ENCODE data around the gene TMEM270. TPM values are rescaled to one million over a fixed set of nuclear protein-coding genes. Genes with fewer than 3 reads are reported as not detected.

The TMEM270 gene
- total RNA-seq, 1 donor from 2014 or later: not detected

DNA sequence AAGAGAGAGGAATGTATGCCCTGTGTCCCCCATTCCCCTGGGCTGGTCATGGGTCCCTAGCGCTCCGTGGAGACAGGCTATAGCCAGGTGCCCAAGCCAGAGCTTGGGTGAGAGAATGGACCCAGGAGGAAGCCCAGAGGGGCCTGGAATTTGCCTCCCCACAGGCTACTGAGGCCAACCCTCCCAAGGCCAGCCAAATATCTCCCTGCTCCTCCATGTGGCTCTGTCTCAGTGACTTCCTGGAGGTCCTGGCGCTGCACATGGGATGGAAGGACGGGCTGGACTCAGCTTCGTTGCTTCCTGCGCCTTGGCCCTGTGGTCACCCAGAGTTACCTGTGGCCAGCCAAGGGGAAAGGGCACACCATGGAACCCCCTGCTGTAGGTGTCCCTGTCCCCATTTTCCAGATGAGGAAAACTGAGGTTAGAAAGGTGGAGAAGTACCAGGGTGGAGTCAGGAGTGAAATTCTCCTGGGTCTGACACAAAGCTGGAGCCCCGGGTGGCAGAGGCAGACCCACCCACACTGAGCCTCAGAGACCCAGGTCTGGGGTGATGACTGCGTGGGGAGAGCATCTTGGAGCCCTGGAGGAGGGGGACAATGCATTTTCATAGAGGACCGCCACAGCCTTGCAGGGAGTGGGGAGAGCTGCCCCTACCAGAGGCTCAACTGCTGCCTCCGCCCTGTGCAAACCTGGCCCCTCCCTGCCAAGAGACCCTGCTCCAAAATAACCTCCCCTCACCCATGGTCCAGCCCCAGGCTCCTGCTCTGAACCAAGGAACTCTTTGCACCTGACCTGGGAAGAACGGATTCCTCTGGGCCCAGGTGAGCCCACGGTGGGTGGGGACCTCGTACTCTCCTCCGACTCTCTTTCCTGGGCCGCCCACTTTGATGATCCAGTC, 42.6 kb downstream of the TMEM270 start:
- Histone ChIP-seq H3K36me3 (ENCODE audit: control insufficient read depth, insufficient read depth, low read length) (no peaks in the 10 kb centered on the region), H3K27me3 (ENCODE audit: control insufficient read depth, insufficient read depth, low read length) (no peaks in the 10 kb centered on the region), H3K4me3 (ENCODE audit: low read depth, low read length) (no peak overlapping the region)
- no peak for DNase-seq (ENCODE audit: low read depth)
- TF ChIP-seq CTCF (IDR thresholded peaks at IDR 0.05; ENCODE audit: insufficient read depth, low read length, poor library complexity, severe bottlenecking): no peak

- DNase-seq (ENCODE audit: low read depth): no peak
- Histone ChIP-seq H3K4me3 (ENCODE audit: low read depth, low read length) (no peak overlapping the region), H3K36me3 (ENCODE audit: control insufficient read depth, insufficient read depth, low read length) (no peaks in the 10 kb centered on the region), H3K27me3 (ENCODE audit: control insufficient read depth, insufficient read depth, low read length) (no peaks in the 10 kb centered on the region)
- TF ChIP-seq CTCF (IDR thresholded peaks at IDR 0.05; ENCODE audit: insufficient read depth, low read length, poor library complexity, severe bottlenecking): no peak
Measured at GRCh38 chr7:73904219-73905137, 43.5 kb downstream of the TMEM270 start.

GRCh38 chr7:73905360-73905759, 44.4 kb downstream of the TMEM270 start:
- H3K36me3 ChIP-seq (ENCODE audit: control insufficient read depth, insufficient read depth, low read length): no peaks in the 10 kb centered on the region
- no peak overlapping the region for H3K4me3 ChIP-seq (ENCODE audit: low read depth, low read length)
- H3K27me3 ChIP-seq (ENCODE audit: control insufficient read depth, insufficient read depth, low read length): peaks cover 2% of the 10 kb centered on the region
- no peak for DNase-seq (ENCODE audit: low read depth)
- TF ChIP-seq CTCF (IDR thresholded peaks at IDR 0.05; ENCODE audit: insufficient read depth, low read length, poor library complexity, severe bottlenecking): no peak

- TF ChIP-seq CTCF (IDR thresholded peaks at IDR 0.05; ENCODE audit: insufficient read depth, low read length, poor library complexity, severe bottlenecking): no peak
- peaks cover 2% of the 10 kb centered on the region for H3K27me3 ChIP-seq (ENCODE audit: control insufficient read depth, insufficient read depth, low read length)
- no peak overlapping the region for H3K4me3 ChIP-seq (ENCODE audit: low read depth, low read length)
- DNase-seq (ENCODE audit: low read depth): no peak
- no peaks in the 10 kb centered on the region for H3K36me3 ChIP-seq (ENCODE audit: control insufficient read depth, insufficient read depth, low read length)
Measured at GRCh38 chr7:73906874-73907273, 45.9 kb downstream of the TMEM270 start.

- no peak for TF ChIP-seq CTCF (IDR thresholded peaks at IDR 0.05; ENCODE audit: insufficient read depth, low read length, poor library complexity, severe bottlenecking)
- no peak for DNase-seq (ENCODE audit: low read depth)
- no peak overlapping the region for H3K4me3 ChIP-seq (ENCODE audit: low read depth, low read length)
Measured at GRCh38 chr7:73907554-73908122, 46.7 kb downstream of the TMEM270 start.

More at GRCh38 chr7:73907554-73908122, 46.7 kb downstream of the TMEM270 start:
- peaks cover 2% of the 10 kb centered on the region for H3K27me3 ChIP-seq (ENCODE audit: control insufficient read depth, insufficient read depth, low read length)
- no peaks in the 10 kb centered on the region for H3K36me3 ChIP-seq (ENCODE audit: control insufficient read depth, insufficient read depth, low read length)

Measured in kidney epithelial cell (primary cell).